ENCODE data around the gene KRTAP10-2.

- TF ChIP-seq CTCF (IDR thresholded peaks at IDR 0.05) (no peak), EP300 (IDR thresholded peaks at IDR 0.05) (no peak), POLR2AphosphoS5 (IDR thresholded peaks at IDR 0.05) (no peak), POLR2A (IDR thresholded peaks at IDR 0.05) (no peak)
Observed at GRCh38 chr21:44589094-44589493, 37.8 kb upstream of the KRTAP10-2 start.
